GM12864 (cell line): ENCODE measurements around the gene TMEM63A.

Source experiments
- DNase-seq: peaks from one replicate; pipeline ENCODE4 v3.0.0-alpha.2; 2011; ENCODE audit warnings: low read depth
- H3K4me3 ChIP-seq: 2 replicates; pipeline ENCODE4 v1.5.1; 2011; ENCODE audit warnings: mild to moderate bottlenecking, low read depth, low read length, control low read depth
- CTCF ChIP-seq: IDR thresholded peaks from 2 replicates; pipeline ENCODE4 v1.5.1; 2011; ENCODE audit warnings: low read depth, mild to moderate bottlenecking, moderate library complexity, low read length, control low read depth, inconsistent platforms; ENCODE audit errors: missing control alignments

TMEM63A gene

GRCh38 chr1:225897595-225898514, 15.7 kb upstream of the TMEM63A start:
- TF ChIP-seq CTCF, result no peak
- no peak for DNase-seq
- no peak overlapping the region for H3K4me3 ChIP-seq

- DNase-seq, result peak; percentile 76
Observed at GRCh38 chr1:225896937-225897549, 14.9 kb upstream of the TMEM63A start.

GRCh38 chr1:225896494-225896893, 14.3 kb upstream of the TMEM63A start:
- no peak for TF ChIP-seq CTCF
- H3K4me3 ChIP-seq, result no peak overlapping the region
- DNase-seq, result no peak

More at GRCh38 chr1:225896937-225897549, 14.9 kb upstream of the TMEM63A start:
- no peak overlapping the region for H3K4me3 ChIP-seq
- no peak for TF ChIP-seq CTCF

GRCh38 chr1:225892307-225892706, 10.1 kb upstream of the TMEM63A start:
- no peak overlapping the region for H3K4me3 ChIP-seq
- DNase-seq, result no peak
- no peak for TF ChIP-seq CTCF

GRCh38 chr1:225891229-225891972, 9.2 kb upstream of the TMEM63A start:
- no peak for DNase-seq
- TF ChIP-seq CTCF, result no peak
- no peak overlapping the region for H3K4me3 ChIP-seq

- DNase-seq, result no peak
- TF ChIP-seq CTCF, result no peak
- no peak overlapping the region for H3K4me3 ChIP-seq
Observed at GRCh38 chr1:225890346-225891228, 8.4 kb upstream of the TMEM63A start.
